Tibial nerve (tissue), 4 donors: ENCODE measurements around the gene WDFY3. TPM values are rescaled to one million over a fixed set of nuclear protein-coding genes. Genes with fewer than 3 reads are reported as not detected.
"Not testable (repeated sequence)": the region's sequence is repeated elsewhere in the genome, so short reads cannot be mapped to it uniquely, and the experiment has no call there.

Source experiments
- DNase-seq, 2 donors: peaks; one replicate each; pipeline ENCODE4 v3.0.0-alpha.2; 2019; ENCODE audit warnings: low spot score in 2 of 2
- H3K27ac ChIP-seq, 4 donors: fragments of 200-600 bp; sonication (generic) in 3 of 4; one replicate each; pipeline ENCODE4 v1.5.1; 2017 to 2019; ENCODE audit warnings: mild to moderate bottlenecking in 1 of 4
- H3K27me3 ChIP-seq, 2 donors: fragments of 200-600 bp; sonication (generic) in 1 of 2; one replicate each; pipeline versions ENCODE4 v1.5.1 to v1.6.0; 2017 to 2019
- H3K36me3 ChIP-seq, 3 donors: fragments of 200-600 bp; sonication (generic); one replicate each; pipeline ENCODE4 v1.5.1; 2018 to 2019
- H3K4me1 ChIP-seq, 4 donors: fragments of 200-600 bp; sonication (generic) in 3 of 4; one replicate each; pipeline ENCODE4 v1.5.1; 2017 to 2019
- H3K4me3 ChIP-seq, 4 donors: fragments of 200-600 bp; sonication (generic) in 3 of 4; one replicate each; pipeline ENCODE4 v1.5.1; 2017 to 2019; ENCODE audit warnings: mild to moderate bottlenecking in 1 of 4, moderate library complexity in 1 of 4
- H3K9me3 ChIP-seq, 4 donors: fragments of 200-600 bp; sonication (generic) in 3 of 4; one replicate each; pipeline ENCODE4 v1.5.1; 2017 to 2019
- CTCF ChIP-seq, 5 experiments: fragments of 200-600 bp in 3 of 5; fragments of 450-650 bp in 2 of 5; sonication (generic) in 3 of 5; IDR thresholded peaks; one replicate each; pipeline ENCODE4 v1.5.1; 2016 to 2019; ENCODE audit warnings: antibody characterized with exemption in 5 of 5, mild to moderate bottlenecking in 3 of 5, moderate library complexity in 2 of 5
- EP300 ChIP-seq, 2 donors: sonication (generic); formaldehyde crosslinking; IDR thresholded peaks; one replicate each; pipeline ENCODE4 v1.6.1; 2017; ENCODE audit warnings: antibody characterized with exemption in 2 of 2, mild to moderate bottlenecking in 1 of 2
- POLR2A ChIP-seq, 2 donors: fragments of 450-650 bp; IDR thresholded peaks; one replicate each; pipeline ENCODE4 v1.6.1; 2017; ENCODE audit warnings: antibody characterized with exemption in 2 of 2, mild to moderate bottlenecking in 2 of 2, moderate library complexity in 2 of 2
- WGBS, 2 donors: methylation state at CpG; one replicate each; pipeline ENCODE4 v1.1.5; 2018; 5-methylcytosine and 5-hydroxymethylcytosine counted together
- total RNA-seq, 4 donors: library from RNA; depleted of rRNA; stranded (reverse); fragments of >200 nt; gene quantifications; one replicate each; pipeline ENCODE4 v1.1.0, GENCODE V29; 2016

Gene WDFY3
- total RNA-seq, 4 donors from 2014 or later, result 79.4 to 172 (median 116) TPM

GRCh38 chr4:84825701-84826341 is 140.7 kb downstream of the WDFY3 start:
- Histone ChIP-seq H3K36me3 (peaks cover 0 to 35% (median 0%) of the 10 kb centered on the region in 3 donors), H3K4me3 (no peak overlapping the region), H3K9me3 (no peaks in the 10 kb centered on the region), H3K27me3 (no peaks in the 10 kb centered on the region), H3K27ac (no peak overlapping the region), H3K4me1 (no peaks in the 10 kb centered on the region)
- WGBS, 2 donors, result 81 to 84% methylated on average over 5 of the region's 5 CpGs
- TF ChIP-seq POLR2A (IDR thresholded peaks at IDR 0.05) (no peak), CTCF (IDR thresholded peaks at IDR 0.05) (no peak), EP300 (IDR thresholded peaks at IDR 0.05) (no peak)
- DNase-seq, result no peak

GRCh38 chr4:84821064-84821463 is 145.4 kb downstream of the WDFY3 start:
- no peak for DNase-seq
- WGBS, 2 donors, result 70 to 78% methylated on average over 1 of the region's 1 CpG
- no peaks in the 10 kb centered on the region for H3K27me3 ChIP-seq
- H3K9me3 ChIP-seq, result no peaks in the 10 kb centered on the region
- no peak overlapping the region for H3K4me3 ChIP-seq
- peaks cover 0 to 34% (median 0%) of the 10 kb centered on the region in 3 donors for H3K36me3 ChIP-seq
- H3K27ac ChIP-seq, result no peak overlapping the region
- H3K4me1 ChIP-seq, result no peaks in the 10 kb centered on the region
- no peak for TF ChIP-seq EP300 (IDR thresholded peaks at IDR 0.05)
- TF ChIP-seq CTCF (IDR thresholded peaks at IDR 0.05), result no peak

- TF ChIP-seq POLR2A (IDR thresholded peaks at IDR 0.05) (no peak), EP300 (IDR thresholded peaks at IDR 0.05) (no peak), CTCF (IDR thresholded peaks at IDR 0.05) (no peak)
- DNase-seq, result no peak
- H3K27me3 ChIP-seq, result no peaks in the 10 kb centered on the region
- no peaks in the 10 kb centered on the region for H3K4me1 ChIP-seq
- H3K36me3 ChIP-seq, result peaks cover 0 to 31% (median 0%) of the 10 kb centered on the region in 3 donors
- WGBS, 2 donors, result 88 to 92% methylated on average over 5 of the region's 5 CpGs
- H3K9me3 ChIP-seq, result no peaks in the 10 kb centered on the region
- no peak overlapping the region for H3K27ac ChIP-seq
- H3K4me3 ChIP-seq, result no peak overlapping the region
These were observed 152.3 kb downstream of the WDFY3 start for GRCh38 chr4:84814094-84814750.

- WGBS, 2 donors, result 72 to 74% methylated on average over 9 of the region's 9 CpGs
- Histone ChIP-seq H3K27me3 (no peaks in the 10 kb centered on the region), H3K4me1 (no peaks in the 10 kb centered on the region), H3K4me3 (no peak overlapping the region), H3K36me3 (peaks cover 0 to 22% (median 0%) of the 10 kb centered on the region in 3 donors), H3K27ac (no peak overlapping the region), H3K9me3 (no peaks in the 10 kb centered on the region)
- DNase-seq, result no peak
- no peak for TF ChIP-seq POLR2A (IDR thresholded peaks at IDR 0.05)
- TF ChIP-seq CTCF (IDR thresholded peaks at IDR 0.05), result no peak
- no peak for TF ChIP-seq EP300 (IDR thresholded peaks at IDR 0.05)
These were observed 156.5 kb downstream of the WDFY3 start for GRCh38 chr4:84809946-84810345.

GRCh38 chr4:84808332-84808731 is 158.2 kb downstream of the WDFY3 start:
- WGBS, 2 donors, result 81 to 89% methylated on average over 2 of the region's 2 CpGs
- no peak for TF ChIP-seq EP300 (IDR thresholded peaks at IDR 0.05)
- no peak for TF ChIP-seq CTCF (IDR thresholded peaks at IDR 0.05)
- no peak for TF ChIP-seq POLR2A (IDR thresholded peaks at IDR 0.05)
- Histone ChIP-seq H3K27me3 (no peaks in the 10 kb centered on the region), H3K4me3 (no peak overlapping the region), H3K27ac (no peak overlapping the region), H3K4me1 (peaks cover 0 to 9% (median 0%) of the 10 kb centered on the region in 4 donors), H3K36me3 (peaks cover 0 to 17% (median 0%) of the 10 kb centered on the region in 3 donors), H3K9me3 (no peaks in the 10 kb centered on the region)
- DNase-seq, result no peak

GRCh38 chr4:84806541-84806940 is 159.9 kb downstream of the WDFY3 start:
- 94 to 97% methylated on average over 11 of the region's 11 CpGs for WGBS, 2 donors
- H3K27ac ChIP-seq, H3K9me3 ChIP-seq, H3K4me3 ChIP-seq, H3K27me3 ChIP-seq, DNase-seq, H3K4me1 ChIP-seq: not testable (repeated sequence)
- peaks cover 0 to 28% (median 0%) of the 10 kb centered on the region in 3 donors for H3K36me3 ChIP-seq
